Measurements from ENCODE around the gene INCA1. TPM values are rescaled to one million over a fixed set of nuclear protein-coding genes. Genes with fewer than 3 reads are reported as not detected.

The INCA1 gene
- total and polyA plus RNA-seq, 4 donors, result 0.28 to 0.75 (median 0.55) TPM

- Histone ChIP-seq H3K27me3 (ENCODE audit: control insufficient read depth in 4 of 4, insufficient read depth in 4 of 4, low read length in 3 of 4) (no peaks in the 10 kb centered on the region), H3K4me3 (ENCODE audit: low read depth in 1 of 3, low read length in 3 of 3) (peak overlapping the region; percentile 18 to 84 (median 78)), H3K9ac (ENCODE audit: low read depth in 1 of 2, low read length in 2 of 2) (peak overlapping the region in 1 of 2 donors; percentile 87), H3K36me3 (ENCODE audit: control insufficient read depth in 4 of 4, insufficient read depth in 3 of 4, low read depth in 1 of 4, low read length in 3 of 4) (peaks cover 2 to 13% (median 7%) of the 10 kb centered on the region in 4 donors), H3K27ac (ENCODE audit: low read depth in 1 of 2, low read length in 2 of 2) (peak overlapping the region; percentile 76 to 81), H3K4me1 (ENCODE audit: control insufficient read depth in 4 of 4, insufficient read depth in 4 of 4, low read length in 3 of 4) (peaks cover 10 to 21% (median 15%) of the 10 kb centered on the region in 4 donors), H3K9me3 (ENCODE audit: control insufficient read depth in 4 of 4, low read length in 3 of 4) (no peaks in the 10 kb centered on the region)
- TF ChIP-seq EGR1 (IDR thresholded peaks at IDR 0.05; ENCODE audit: low read depth in 2 of 2) (no peak), HNF4G (IDR thresholded peaks at IDR 0.05) (no peak), JUND (IDR thresholded peaks at IDR 0.05) (no peak), ZBTB33 (IDR thresholded peaks at IDR 0.05) (no peak), HNF4A (conservative IDR thresholded peaks at IDR 0.05) (no peak), RAD21 (IDR thresholded peaks at IDR 0.05) (no peak), RXRA (IDR thresholded peaks at IDR 0.05) (no peak), FOXA2 (IDR thresholded peaks at IDR 0.05) (no peak), YY1 (IDR thresholded peaks at IDR 0.05) (no peak), ATF3 (IDR thresholded peaks at IDR 0.05) (no peak), CTCF (IDR thresholded peaks at IDR 0.05; ENCODE audit: low read depth, low read length, missing input control) (no peak), MAX (IDR thresholded peaks at IDR 0.05) (no peak)
- DNase-seq (ENCODE audit: low spot score), result no peak
- WGBS, result 47% methylated on average over 5 of the region's 5 CpGs
These were observed 10.9 kb downstream of the INCA1 start for GRCh38 chr17:4986403-4986802.

- H3K27me3 ChIP-seq (ENCODE audit: control insufficient read depth in 4 of 4, insufficient read depth in 4 of 4, low read length in 3 of 4), result no peaks in the 10 kb centered on the region
- 81% methylated on average over 5 of the region's 5 CpGs for WGBS
- DNase-seq (ENCODE audit: low spot score), result no peak
- no peaks in the 10 kb centered on the region for H3K9me3 ChIP-seq (ENCODE audit: control insufficient read depth in 4 of 4, low read length in 3 of 4)
- H3K9ac ChIP-seq (ENCODE audit: low read depth in 1 of 2, low read length in 2 of 2), result no peak overlapping the region
- peaks cover 6 to 31% (median 17%) of the 10 kb centered on the region in 4 donors for H3K36me3 ChIP-seq (ENCODE audit: control insufficient read depth in 4 of 4, insufficient read depth in 3 of 4, low read depth in 1 of 4, low read length in 3 of 4)
- peaks cover 8 to 18% (median 12%) of the 10 kb centered on the region in 4 donors for H3K4me1 ChIP-seq (ENCODE audit: control insufficient read depth in 4 of 4, insufficient read depth in 4 of 4, low read length in 3 of 4)
- H3K4me3 ChIP-seq (ENCODE audit: low read depth in 1 of 3, low read length in 3 of 3), result no peak overlapping the region
- TF ChIP-seq FOXA1 (IDR thresholded peaks at IDR 0.05), result no peak
- TF ChIP-seq NR2F2 (IDR thresholded peaks at IDR 0.05), result no peak
- TF ChIP-seq CTCF (IDR thresholded peaks at IDR 0.05; ENCODE audit: low read depth, low read length, missing input control), result no peak
- TF ChIP-seq ZBTB33 (IDR thresholded peaks at IDR 0.05), result no peak
- TF ChIP-seq HNF4A (conservative IDR thresholded peaks at IDR 0.05), result no peak
- TF ChIP-seq GABPA (IDR thresholded peaks at IDR 0.05 in 1 of 2, conservative IDR thresholded peaks at IDR 0.05 in 1 of 2), result no peak
- no peak for TF ChIP-seq ATF3 (IDR thresholded peaks at IDR 0.05)
- no peak for TF ChIP-seq FOXA2 (IDR thresholded peaks at IDR 0.05)
- H3K27ac ChIP-seq (ENCODE audit: low read depth in 1 of 2, low read length in 2 of 2), result no peak overlapping the region
These were observed 15.0 kb downstream of the INCA1 start for GRCh38 chr17:4982305-4982704.
